ENCODE results near the gene MAP3K1. TPM values are rescaled to one million over a fixed set of nuclear protein-coding genes. Genes with fewer than 3 reads are reported as not detected.

MAP3K1 gene
- total RNA-seq, 1 donor from 2014 or later, result 27.5 TPM

DNA sequence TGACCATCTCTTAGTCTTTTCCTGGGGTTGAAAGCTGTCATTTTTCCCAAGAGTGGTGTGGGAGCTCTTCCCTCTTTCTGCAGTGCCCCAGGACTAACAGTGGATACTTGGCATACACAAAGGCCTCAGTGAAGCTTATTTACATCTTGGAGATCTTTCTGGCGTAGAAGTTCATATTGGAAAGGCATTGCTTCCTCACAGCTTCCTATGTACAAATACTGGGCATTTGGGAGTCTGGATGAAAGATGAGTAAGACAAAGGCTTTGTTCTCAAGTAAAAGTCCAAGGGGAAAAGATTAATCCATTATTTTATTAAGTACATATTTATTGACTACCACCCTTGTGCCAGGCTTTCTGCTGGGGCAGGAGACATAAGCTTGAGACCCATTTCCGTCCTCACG, 22.0 kb downstream of the MAP3K1 start:
- TF ChIP-seq, protein P1, sequence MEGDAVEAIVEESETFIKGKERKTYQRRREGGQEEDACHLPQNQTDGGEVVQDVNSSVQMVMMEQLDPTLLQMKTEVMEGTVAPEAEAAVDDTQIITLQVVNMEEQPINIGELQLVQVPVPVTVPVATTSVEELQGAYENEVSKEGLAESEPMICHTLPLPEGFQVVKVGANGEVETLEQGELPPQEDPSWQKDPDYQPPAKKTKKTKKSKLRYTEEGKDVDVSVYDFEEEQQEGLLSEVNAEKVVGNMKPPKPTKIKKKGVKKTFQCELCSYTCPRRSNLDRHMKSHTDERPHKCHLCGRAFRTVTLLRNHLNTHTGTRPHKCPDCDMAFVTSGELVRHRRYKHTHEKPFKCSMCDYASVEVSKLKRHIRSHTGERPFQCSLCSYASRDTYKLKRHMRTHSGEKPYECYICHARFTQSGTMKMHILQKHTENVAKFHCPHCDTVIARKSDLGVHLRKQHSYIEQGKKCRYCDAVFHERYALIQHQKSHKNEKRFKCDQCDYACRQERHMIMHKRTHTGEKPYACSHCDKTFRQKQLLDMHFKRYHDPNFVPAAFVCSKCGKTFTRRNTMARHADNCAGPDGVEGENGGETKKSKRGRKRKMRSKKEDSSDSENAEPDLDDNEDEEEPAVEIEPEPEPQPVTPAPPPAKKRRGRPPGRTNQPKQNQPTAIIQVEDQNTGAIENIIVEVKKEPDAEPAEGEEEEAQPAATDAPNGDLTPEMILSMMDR (IDR thresholded peaks at IDR 0.05; ENCODE audit: unreplicated experiment), result no peak
- no peak for DNase-seq (ENCODE audit: low spot score)
- H3K4me1 Mint-ChIP-seq (ENCODE audit: unreplicated experiment), result peaks cover 53% of the 10 kb centered on the region

DNA sequence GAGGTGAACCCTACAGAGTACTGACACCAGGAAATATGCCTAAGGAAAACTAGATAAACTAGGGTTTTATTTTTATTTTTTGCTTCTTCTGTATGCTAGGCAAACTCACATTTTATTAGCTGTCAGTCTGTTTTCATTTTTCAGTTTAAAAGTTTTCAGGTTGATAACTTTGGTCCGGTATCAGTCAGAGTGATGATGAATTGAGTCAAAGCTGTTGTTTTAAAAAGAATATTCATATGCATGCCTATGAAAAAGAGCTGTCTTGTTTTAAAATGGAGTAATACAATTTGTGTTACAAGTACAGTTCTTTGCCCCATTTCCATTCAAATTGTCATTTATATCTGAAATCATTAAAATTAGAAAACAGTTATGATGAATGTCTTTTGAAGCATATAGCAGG, 22.6 kb downstream of the MAP3K1 start:
- TF ChIP-seq, protein P1 (IDR thresholded peaks at IDR 0.05; ENCODE audit: unreplicated experiment), result no peak
- Mint-ChIP-seq H3K4me3 (ENCODE audit: unreplicated experiment) (no peak overlapping the region), H3K27ac (ENCODE audit: unreplicated experiment) (no peak overlapping the region), H3K36me3 (ENCODE audit: low read depth, unreplicated experiment) (no peaks in the 10 kb centered on the region), H3K4me1 (ENCODE audit: unreplicated experiment) (peaks cover 52% of the 10 kb centered on the region), H3K27me3 (ENCODE audit: unreplicated experiment) (no peaks in the 10 kb centered on the region), H3K9me3 (ENCODE audit: unreplicated experiment) (no peaks in the 10 kb centered on the region)
- no peak for DNase-seq (ENCODE audit: low spot score)

More for the DNA sequence above, 22.0 kb downstream of the MAP3K1 start:
- Mint-ChIP-seq H3K27me3 (ENCODE audit: unreplicated experiment) (no peaks in the 10 kb centered on the region), H3K36me3 (ENCODE audit: low read depth, unreplicated experiment) (no peaks in the 10 kb centered on the region), H3K27ac (ENCODE audit: unreplicated experiment) (no peak overlapping the region), H3K9me3 (ENCODE audit: unreplicated experiment) (no peaks in the 10 kb centered on the region), H3K4me3 (ENCODE audit: unreplicated experiment) (no peak overlapping the region)

DNA sequence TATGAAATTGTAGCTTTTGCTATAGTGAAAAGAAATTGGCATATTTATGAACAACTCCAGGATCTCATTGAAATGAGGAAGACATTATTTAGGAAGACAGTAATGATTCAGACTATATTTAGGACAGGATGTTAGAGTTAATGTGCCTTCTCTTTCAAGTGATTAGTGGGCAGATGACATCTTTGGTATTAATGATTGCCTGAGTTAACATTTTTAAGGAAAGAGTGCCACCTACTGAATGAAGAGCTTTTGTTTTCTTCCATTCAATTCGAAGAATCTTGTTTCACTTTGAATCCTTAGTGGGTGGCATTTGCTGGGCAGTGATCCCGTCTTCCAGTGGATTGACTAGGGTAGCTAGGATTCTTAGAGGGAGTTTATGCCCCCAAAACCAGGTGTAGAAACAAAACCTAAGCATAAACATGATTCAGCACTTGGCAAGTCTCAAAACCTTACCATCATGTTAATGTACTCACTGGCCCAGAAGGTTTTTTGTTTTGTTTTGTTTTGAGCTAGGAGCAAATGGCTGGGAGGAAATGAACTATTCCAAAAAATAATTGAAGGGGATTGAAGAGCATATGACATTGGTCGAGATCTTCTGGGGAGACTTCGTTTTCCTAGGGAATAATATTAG, 23.2 kb downstream of the MAP3K1 start:
- Mint-ChIP-seq H3K9me3 (ENCODE audit: unreplicated experiment) (no peaks in the 10 kb centered on the region), H3K4me3 (ENCODE audit: unreplicated experiment) (no peak overlapping the region), H3K27ac (ENCODE audit: unreplicated experiment) (peak overlapping the region; percentile 20), H3K36me3 (ENCODE audit: low read depth, unreplicated experiment) (no peaks in the 10 kb centered on the region), H3K4me1 (ENCODE audit: unreplicated experiment) (peaks cover 51% of the 10 kb centered on the region), H3K27me3 (ENCODE audit: unreplicated experiment) (no peaks in the 10 kb centered on the region)
- TF ChIP-seq, protein P1 (IDR thresholded peaks at IDR 0.05; ENCODE audit: unreplicated experiment), result no peak
- no peak for DNase-seq (ENCODE audit: low spot score)

DNA sequence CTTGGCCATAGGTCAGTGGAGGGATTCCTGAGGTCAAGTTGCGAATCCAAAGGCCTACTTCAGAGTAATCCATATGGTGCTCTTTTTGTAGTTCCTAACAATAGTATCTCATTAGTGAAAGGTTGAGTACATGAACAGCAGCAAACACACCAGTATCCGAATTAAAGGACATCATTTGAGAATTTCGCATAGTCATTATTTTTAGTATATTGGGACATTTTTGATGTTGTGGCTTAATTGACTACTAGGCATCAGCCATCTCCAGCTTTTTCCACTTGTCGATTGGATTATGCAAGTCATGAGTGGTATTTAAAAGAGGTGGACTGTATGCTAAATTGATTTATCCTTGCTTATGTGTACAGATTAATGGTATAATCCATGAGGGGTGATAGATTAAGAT, 23.7 kb downstream of the MAP3K1 start:
- Mint-ChIP-seq H3K4me1 (ENCODE audit: unreplicated experiment) (peaks cover 48% of the 10 kb centered on the region), H3K27me3 (ENCODE audit: unreplicated experiment) (no peaks in the 10 kb centered on the region)

DNA sequence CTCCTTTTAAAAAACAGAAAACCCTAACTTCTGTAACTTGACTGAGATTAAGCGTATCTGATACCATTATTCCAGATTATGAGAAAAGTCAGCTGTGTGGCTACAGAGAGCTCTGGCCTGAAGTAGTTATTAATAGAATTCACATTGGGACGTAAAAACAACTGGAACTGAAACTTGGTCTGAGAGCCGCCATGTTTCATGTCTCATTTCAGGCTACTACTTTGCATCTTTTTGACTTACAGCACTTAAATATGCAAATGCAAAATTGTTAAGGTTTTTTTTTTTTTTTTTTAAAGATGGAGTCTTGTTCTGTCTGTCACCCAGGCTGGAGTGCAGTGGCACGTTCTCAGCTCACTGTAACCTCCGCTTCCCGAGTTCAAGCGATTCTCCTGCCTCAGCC, 25.2 kb downstream of the MAP3K1 start:
- Mint-ChIP-seq H3K27ac (ENCODE audit: unreplicated experiment) (no peak overlapping the region), H3K4me3 (ENCODE audit: unreplicated experiment) (no peak overlapping the region), H3K4me1 (ENCODE audit: unreplicated experiment) (peaks cover 53% of the 10 kb centered on the region), H3K36me3 (ENCODE audit: low read depth, unreplicated experiment) (no peaks in the 10 kb centered on the region), H3K9me3 (ENCODE audit: unreplicated experiment) (no peaks in the 10 kb centered on the region), H3K27me3 (ENCODE audit: unreplicated experiment) (no peaks in the 10 kb centered on the region)
- TF ChIP-seq, protein P1 (IDR thresholded peaks at IDR 0.05; ENCODE audit: unreplicated experiment), result no peak
- DNase-seq (ENCODE audit: low spot score), result no peak

More for the DNA sequence above, 23.7 kb downstream of the MAP3K1 start:
- H3K4me3 Mint-ChIP-seq (ENCODE audit: unreplicated experiment), result no peak overlapping the region
- H3K9me3 Mint-ChIP-seq (ENCODE audit: unreplicated experiment), result no peaks in the 10 kb centered on the region
- DNase-seq (ENCODE audit: low spot score), result no peak
- TF ChIP-seq, protein P1 (IDR thresholded peaks at IDR 0.05; ENCODE audit: unreplicated experiment), result no peak
- H3K36me3 Mint-ChIP-seq (ENCODE audit: low read depth, unreplicated experiment), result no peaks in the 10 kb centered on the region
- H3K27ac Mint-ChIP-seq (ENCODE audit: unreplicated experiment), result peak overlapping the region; percentile 13

Measured in endothelial cell (in vitro differentiated cells).